ENCODE results near the gene TNNT3.
"Not testable (repeated sequence)": the region's sequence is repeated elsewhere in the genome, so short reads cannot be mapped to it uniquely, and the experiment has no call there.

The TNNT3 gene

GRCh38 chr11:1881442-1882264, 37.9 kb upstream of the TNNT3 start:
- DNase-seq (ENCODE audit: low read depth), result no peak

- DNase-seq (ENCODE audit: low read depth), result peak; percentile 75
Measured at GRCh38 chr11:1882265-1883238, 37.0 kb upstream of the TNNT3 start.

GRCh38 chr11:1883346-1884302, 35.9 kb upstream of the TNNT3 start:
- no peak for DNase-seq (ENCODE audit: low read depth)

GRCh38 chr11:1884303-1884700, 35.2 kb upstream of the TNNT3 start:
- DNase-seq (ENCODE audit: low read depth), result no peak

GRCh38 chr11:1886551-1886950, 33.0 kb upstream of the TNNT3 start:
- not testable (repeated sequence) for DNase-seq (ENCODE audit: low read depth)

- no peak for DNase-seq (ENCODE audit: low read depth)
Measured at GRCh38 chr11:1887451-1888346, 31.8 kb upstream of the TNNT3 start.

GRCh38 chr11:1888347-1888753, 31.2 kb upstream of the TNNT3 start:
- no peak for DNase-seq (ENCODE audit: low read depth)

- no peak for DNase-seq (ENCODE audit: low read depth)
Measured at GRCh38 chr11:1888811-1889210, 30.7 kb upstream of the TNNT3 start.

GRCh38 chr11:1889224-1889930, 30.1 kb upstream of the TNNT3 start:
- DNase-seq (ENCODE audit: low read depth), result peak; percentile 72

GRCh38 chr11:1889941-1890855, 29.3 kb upstream of the TNNT3 start:
- DNase-seq (ENCODE audit: low read depth), result no peak

GRCh38 chr11:1890856-1891830, 28.4 kb upstream of the TNNT3 start:
- DNase-seq (ENCODE audit: low read depth), result no peak

GRCh38 chr11:1891831-1892115, 27.7 kb upstream of the TNNT3 start, which contains the start of gene PRR33:
TSS of gene PRR33 (minus strand) at chr11:1891895. CDS start at chr11:1890584, 1,311 bp downstream.
- no peak for DNase-seq (ENCODE audit: low read depth)

- DNase-seq (ENCODE audit: low read depth), result no peak
Measured at GRCh38 chr11:1892116-1892515, 27.4 kb upstream of the TNNT3 start.

- DNase-seq (ENCODE audit: low read depth), result no peak
Measured at GRCh38 chr11:1892558-1892957, 26.9 kb upstream of the TNNT3 start.

GRCh38 chr11:1893581-1894359, 25.7 kb upstream of the TNNT3 start:
- no peak for DNase-seq (ENCODE audit: low read depth)

GRCh38 chr11:1894759-1895158, 24.7 kb upstream of the TNNT3 start:
- DNase-seq (ENCODE audit: low read depth), result no peak

- DNase-seq (ENCODE audit: low read depth), result no peak
Measured at GRCh38 chr11:1896468-1896867, 23.0 kb upstream of the TNNT3 start.

Measured in activated gamma-delta T cell treated with anti-CD3 and anti-CD28 coated beads, Interleukin-2, amount 50 U/mL, for 16 hours (primary cell).